GM21390 (cell line): ENCODE data around the gene PCK1.

Source experiments
- ATAC-seq: cut with Tn5 transposase; IDR thresholded peaks from one replicate; pipeline ENCODE4 v1.9.1; 2021; ENCODE audit not compliant: unreplicated experiment

PCK1 gene

GRCh38 chr20:57600320-57601210 lies 39.7 kb downstream of the PCK1 start:
- no peak for ATAC-seq

DNA sequence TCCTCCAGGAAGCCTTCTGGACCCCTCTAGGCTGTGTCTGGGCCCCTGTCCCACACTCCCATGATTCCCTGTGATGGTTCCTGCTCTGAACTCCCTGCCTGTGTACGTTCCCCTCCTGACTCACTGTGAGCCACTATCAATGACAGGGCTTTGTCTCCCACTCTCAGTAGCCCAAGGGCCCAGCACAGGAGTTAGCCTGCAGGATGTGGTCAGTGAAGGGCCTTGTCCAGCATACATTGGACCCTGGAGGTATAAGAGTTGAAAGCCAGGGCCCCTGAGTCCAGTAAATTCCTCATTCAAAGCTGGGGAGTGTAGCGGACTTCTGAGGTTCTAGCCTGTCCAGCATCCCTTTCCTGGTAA lies 40.3 kb downstream of the PCK1 start:
- ATAC-seq: no peak

- ATAC-seq: no peak
Measured at GRCh38 chr20:57601737-57602136, 40.8 kb downstream of the PCK1 start.

- ATAC-seq: no peak
Measured at GRCh38 chr20:57603120-57603519, 42.2 kb downstream of the PCK1 start.

GRCh38 chr20:57605045-57605444 lies 44.1 kb downstream of the PCK1 start:
- ATAC-seq: no peak

DNA sequence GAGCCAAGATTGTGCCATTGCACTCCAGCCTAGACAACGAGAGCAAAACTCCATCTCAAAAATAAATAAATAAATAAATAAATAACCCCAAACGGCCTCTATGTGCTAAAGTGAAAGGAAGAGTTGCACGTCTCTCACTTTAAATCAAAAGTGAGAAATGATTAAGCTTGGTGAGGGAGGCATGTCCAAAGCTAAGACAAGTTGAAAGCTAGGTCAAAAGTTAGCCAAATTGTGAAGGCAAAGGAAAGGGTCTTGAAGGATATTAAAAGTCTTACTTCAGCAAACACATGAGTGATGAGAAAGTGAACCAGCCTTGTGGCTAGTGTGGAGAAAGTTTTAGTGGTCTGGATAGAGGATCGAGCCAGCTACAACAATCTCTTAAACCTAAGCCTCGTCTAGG lies 45.0 kb downstream of the PCK1 start:
- ATAC-seq: no peak

DNA sequence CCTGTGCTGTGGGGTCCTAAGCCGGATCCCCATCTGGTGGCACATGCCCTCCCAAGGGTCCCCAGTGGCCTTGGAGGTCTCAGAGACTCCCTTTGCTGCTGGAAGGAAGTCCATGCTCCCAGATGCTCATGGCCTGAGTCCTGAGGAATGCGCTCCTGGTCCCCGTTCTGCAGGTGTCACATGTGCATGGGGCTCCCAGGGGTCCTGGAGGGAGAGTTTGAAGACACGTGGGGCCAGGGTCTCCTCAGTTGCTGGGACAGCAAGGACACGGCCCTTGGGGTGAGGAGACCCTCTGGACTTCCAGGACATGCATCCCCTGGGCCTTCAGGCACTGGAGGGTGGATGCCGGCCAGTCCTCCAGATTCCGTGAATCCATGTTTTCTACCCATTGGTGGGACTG lies 47.6 kb downstream of the PCK1 start:
- ATAC-seq: no peak

- no peak for ATAC-seq
Measured at GRCh38 chr20:57609086-57609841, 48.4 kb downstream of the PCK1 start.

DNA sequence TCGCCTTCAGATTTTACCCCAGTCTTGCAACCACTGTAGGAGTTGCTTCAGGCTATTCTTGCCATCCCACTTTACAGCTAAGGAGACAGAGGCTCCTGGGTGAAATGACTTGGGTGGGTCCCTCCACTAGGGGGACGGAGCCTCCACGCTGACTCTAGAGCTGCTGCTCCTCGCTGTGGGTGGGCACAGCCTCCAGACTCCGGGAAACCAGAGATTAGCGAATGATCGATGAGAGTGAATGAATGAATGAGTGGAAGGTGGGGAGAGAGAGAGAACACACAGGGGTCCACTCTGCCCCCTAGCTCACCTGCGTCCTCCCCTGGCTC lies 48.9 kb downstream of the PCK1 start:
- no peak for ATAC-seq

GRCh38 chr20:57610261-57610952 lies 49.5 kb downstream of the PCK1 start:
- no peak for ATAC-seq

GRCh38 chr20:57611586-57612311 lies 50.8 kb downstream of the PCK1 start:
- no peak for ATAC-seq

- ATAC-seq: no peak
Measured at GRCh38 chr20:57612436-57612835, 51.5 kb downstream of the PCK1 start.

DNA sequence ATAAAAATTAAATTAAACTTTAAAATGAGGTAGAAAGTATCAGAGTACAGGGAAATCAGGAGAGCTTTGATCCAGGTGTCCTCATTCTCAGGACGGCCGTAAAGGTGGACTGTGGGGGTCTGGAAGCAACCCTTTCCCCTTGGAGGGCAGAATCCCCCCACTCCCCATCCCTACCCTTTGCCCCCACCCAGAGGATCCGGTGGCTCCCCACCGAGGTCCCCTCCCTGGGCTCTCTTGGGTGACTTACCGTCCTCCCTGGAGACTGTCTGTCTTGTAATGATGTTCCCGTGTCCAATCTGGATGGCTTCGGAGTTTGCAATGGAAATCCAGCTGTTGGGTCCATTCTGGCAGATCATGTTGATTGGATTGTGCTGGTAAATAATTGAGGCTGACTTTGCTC lies 52.0 kb downstream of the PCK1 start:
- ATAC-seq: no peak

GRCh38 chr20:57613481-57613921 lies 52.6 kb downstream of the PCK1 start:
- ATAC-seq: no peak

DNA sequence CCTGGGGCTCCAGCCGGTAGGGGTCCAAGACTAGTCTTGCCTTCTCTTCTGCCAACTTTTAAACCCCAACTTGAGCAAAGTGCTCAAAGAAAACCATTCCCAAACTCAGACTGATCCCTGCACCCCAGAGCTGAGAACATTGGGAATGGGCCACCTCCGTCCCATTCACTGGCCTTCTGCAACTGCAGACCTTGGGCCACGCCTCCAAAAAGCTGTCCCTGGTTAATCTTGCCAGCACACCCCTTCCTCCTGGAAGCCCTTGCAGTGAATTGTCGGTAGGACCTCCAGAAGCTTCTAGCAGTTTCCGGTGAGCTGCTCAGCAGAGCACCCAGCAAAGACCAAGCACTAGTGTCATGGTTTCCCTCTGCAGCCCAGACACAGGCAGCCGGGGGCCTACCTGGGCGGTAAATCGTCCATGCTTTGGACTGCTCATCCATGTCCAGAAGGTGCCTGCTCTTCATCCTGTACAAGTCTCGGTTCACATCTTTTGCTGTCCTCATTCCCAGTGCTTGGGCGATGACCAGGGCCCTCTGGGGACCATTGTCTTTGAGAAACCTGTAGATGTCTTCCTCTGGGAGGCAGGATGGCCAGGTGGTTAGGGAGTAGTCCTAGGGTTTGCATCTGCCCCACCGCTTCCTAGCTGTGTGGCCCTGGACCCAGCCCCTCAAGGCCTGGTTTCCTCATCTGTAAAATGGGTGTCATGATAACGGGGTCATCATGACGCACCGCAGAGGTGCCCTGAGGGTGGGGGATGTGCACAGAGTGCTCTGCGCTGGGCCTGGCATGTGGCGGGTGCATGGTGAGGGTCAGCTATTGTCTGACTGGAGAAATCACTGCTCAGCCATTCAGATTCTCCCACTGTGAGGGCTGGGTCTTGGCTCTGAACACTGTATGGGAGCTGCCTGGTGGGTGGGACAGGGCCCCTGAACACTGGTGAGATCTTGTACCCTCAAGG lies 53.9 kb downstream of the PCK1 start:
- no peak for ATAC-seq

GRCh38 chr20:57615445-57615811 lies 54.5 kb downstream of the PCK1 start:
- no peak for ATAC-seq

DNA sequence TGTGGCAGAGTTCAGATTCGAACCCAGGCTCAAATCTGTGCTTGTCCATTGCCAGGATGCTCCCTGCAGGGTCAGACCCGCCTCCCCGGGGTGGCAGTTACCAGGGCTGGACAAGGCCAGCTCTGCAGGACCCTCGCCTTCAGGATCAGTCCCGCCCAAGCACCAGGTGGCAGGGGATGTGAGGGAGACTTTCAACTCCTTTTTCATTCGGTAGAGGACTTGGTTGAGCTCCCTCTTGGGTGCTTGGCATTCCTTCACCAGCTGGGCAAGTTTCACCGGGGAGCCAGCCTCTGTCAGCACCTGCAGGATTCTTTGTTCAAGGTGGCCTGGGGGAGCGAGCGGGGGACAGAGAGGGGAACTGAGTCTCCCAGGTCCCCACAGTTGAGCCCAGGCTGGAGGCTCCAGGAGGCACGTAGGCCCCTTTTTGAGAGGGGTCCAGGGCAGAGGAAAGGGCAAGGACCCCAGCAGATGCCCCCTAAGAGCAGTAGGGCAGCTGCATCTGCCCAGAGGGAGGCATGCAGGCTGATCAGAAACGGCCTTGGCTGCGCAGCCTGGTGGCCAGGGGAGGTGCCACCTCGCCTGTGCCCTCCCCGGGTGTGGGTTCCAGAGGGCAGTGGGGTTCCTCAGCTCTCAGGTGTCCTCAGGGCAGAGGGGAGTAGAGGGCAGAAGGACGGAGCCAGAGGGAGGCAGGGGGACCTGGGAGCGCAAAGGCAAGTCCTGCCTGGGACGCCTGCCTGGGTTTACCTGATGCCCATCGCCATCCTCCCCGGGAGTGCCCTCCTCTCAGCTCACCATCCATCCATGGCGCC lies 55.4 kb downstream of the PCK1 start:
- no peak for ATAC-seq

GRCh38 chr20:57617079-57617795 lies 56.3 kb downstream of the PCK1 start:
- ATAC-seq: no peak
